SKM-1 treated with dmso at 0.1 percent for 144 hours (cell line): Measurements from ENCODE around the gene FOXO6.

Experiments used
- DNase-seq: peaks from one replicate; lab custom pipeline; 2025; ENCODE audit not compliant: unreplicated experiment; lab: John Stamatoyannopoulos, UW

FOXO6 gene

DNA sequence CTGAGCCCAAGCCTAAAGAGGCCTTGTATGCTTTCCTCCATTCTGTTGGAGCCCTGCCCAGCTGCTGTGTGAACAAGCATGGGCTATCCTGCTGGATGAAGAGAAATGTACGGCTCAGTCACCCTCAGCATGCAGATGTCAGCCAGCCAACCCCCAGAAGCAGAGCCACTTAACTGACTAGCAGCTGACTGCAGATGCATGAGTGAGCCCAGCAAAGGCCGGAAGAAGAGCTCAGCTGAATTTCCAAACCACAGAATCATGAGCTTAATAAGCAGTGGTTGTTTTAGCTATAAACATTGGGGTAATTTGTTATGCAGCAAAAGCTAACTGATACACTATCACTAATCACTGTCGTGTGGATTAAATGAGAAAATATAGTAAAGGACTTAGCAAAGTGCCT, 39.0 kb downstream of the FOXO6 start:
- DNase-seq = no peak

GRCh38 chr1:41401899-41402298, 40.7 kb downstream of the FOXO6 start:
- no peak for DNase-seq

GRCh38 chr1:41404308-41404761, 43.1 kb downstream of the FOXO6 start:
- no peak for DNase-seq

DNA sequence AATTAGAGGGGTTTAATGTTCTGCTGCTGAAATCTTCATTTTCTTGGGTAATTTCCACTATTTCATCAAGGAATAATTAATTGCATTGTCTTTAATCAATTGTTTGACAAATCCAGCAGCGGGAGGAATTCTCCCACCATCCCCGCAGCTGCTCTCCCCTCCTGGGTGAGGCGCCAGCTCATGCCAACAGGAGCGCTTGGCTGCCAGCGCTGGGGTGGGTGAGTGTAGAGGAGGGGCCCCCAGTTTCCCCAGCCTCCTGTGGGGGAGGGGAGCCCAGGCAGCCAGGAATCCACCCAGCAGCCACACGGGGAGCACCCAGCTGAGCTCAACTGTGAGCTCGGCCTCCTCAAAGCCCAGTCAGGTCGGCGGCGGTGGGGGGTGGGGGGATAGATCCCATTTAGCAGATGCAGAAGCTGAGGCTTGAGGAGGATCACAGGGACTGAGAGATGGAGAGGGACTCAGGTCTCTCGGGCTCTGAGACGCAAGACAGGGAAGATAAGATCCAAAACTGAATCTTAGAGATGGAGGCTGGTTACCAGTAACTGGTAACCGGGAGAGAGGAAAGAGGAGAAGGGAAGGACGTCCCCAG, 46.5 kb downstream of the FOXO6 start:
- no peak for DNase-seq

DNA sequence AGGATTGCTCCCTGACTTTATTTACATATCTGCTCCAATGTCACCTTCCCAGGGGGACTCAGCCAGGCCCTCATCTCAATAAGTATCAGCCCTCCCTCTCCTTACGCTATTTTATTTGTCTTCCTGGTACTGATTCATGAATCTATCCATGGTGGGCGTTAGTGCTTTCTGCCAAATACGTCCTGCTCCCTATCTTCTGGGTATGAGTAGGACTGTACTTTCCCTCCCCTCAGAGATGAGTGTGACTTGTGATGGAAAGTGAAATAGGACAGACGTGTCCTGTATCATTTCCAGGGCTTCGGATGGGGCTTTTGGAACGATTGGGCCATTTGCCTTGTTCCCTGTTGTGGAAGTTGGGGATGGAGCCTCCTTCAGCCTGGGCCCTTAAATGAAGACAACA, 47.5 kb downstream of the FOXO6 start:
- DNase-seq = no peak

DNA sequence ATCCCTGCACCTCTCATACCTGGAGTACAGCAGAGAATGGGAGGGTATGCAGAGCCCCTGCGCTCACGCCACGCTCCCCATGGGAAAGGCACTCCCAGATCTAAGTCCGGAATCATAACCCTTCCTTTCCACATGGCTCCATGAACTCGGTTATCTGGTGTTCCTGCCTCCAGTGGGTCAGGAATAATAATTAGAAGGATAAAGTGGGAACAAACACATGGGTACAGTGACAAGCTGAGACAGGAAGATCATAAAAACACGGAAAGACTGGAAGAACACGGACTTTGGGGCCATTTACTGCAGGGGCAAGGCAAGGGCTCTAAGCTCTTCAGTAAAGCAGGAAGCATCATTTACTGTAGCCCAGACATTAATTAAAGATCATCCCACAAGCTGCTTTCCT, 48.6 kb downstream of the FOXO6 start:
- no peak for DNase-seq

GRCh38 chr1:41410462-41410861, 49.2 kb downstream of the FOXO6 start:
- DNase-seq = no peak

DNA sequence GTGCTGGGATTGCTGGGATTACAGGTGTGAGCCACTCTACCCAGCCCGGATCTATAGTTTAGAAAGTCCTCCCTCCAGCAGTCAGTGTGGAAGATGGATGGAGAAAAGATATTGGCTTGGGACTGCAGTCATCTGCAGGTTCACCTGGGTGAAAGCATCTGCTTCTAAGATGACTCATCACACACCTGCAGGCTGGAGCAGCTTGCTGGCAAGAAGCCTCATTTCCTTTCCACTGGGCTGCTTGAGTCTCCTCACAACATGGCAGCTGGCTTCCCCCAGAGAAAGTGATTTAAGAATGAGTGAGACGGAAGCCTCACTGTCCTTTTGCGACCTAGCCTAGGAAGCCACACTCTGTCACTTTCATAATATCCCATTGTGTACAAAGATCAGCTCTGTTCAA, 50.0 kb downstream of the FOXO6 start:
- no peak for DNase-seq

DNA sequence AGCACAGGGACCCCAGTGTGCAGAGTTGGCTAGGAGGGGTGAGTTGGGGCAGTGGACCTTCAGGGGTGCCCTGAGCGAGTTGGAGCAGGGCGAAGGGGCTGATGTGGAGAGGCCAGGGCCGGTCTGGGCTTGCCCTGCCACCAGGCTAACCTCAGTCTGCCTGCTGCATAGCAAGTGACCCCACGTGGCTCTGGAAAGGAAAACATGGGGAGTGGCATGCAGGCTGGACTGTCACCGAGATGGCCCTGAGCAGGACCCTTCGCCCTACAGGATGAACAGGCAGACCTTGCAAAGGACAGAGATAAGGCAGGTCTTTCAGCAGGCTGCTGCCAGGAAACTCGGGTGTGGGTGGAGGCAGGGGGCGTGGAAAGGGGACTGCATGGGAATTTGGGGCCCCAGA, 51.5 kb downstream of the FOXO6 start:
- no peak for DNase-seq

- no peak for DNase-seq
Observed at GRCh38 chr1:41413748-41414281, 52.6 kb downstream of the FOXO6 start.

GRCh38 chr1:41414296-41414695, 53.1 kb downstream of the FOXO6 start:
- no peak for DNase-seq

GRCh38 chr1:41414716-41415306, 53.6 kb downstream of the FOXO6 start:
- DNase-seq = no peak

DNA sequence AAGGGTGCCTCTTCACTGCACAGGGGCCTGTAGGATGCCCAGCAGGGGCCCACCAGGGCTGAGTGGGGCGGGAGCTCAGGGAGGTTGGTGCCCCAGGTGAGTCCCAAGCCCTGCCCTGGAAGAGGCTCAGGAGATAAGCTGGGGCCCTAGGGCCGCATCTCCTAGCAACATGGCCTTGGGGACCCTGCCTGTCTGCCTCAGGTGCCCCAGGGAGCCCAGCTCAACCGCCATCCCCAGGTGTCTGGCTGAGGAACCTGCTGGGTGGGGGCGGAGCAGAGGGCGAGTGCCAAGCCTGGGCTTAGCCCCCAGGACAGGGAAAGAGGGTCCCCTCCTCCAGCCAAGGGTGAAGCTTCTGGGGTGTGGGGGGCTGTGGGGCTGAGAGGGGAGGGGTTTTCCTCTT, 54.8 kb downstream of the FOXO6 start:
- DNase-seq = no peak

DNA sequence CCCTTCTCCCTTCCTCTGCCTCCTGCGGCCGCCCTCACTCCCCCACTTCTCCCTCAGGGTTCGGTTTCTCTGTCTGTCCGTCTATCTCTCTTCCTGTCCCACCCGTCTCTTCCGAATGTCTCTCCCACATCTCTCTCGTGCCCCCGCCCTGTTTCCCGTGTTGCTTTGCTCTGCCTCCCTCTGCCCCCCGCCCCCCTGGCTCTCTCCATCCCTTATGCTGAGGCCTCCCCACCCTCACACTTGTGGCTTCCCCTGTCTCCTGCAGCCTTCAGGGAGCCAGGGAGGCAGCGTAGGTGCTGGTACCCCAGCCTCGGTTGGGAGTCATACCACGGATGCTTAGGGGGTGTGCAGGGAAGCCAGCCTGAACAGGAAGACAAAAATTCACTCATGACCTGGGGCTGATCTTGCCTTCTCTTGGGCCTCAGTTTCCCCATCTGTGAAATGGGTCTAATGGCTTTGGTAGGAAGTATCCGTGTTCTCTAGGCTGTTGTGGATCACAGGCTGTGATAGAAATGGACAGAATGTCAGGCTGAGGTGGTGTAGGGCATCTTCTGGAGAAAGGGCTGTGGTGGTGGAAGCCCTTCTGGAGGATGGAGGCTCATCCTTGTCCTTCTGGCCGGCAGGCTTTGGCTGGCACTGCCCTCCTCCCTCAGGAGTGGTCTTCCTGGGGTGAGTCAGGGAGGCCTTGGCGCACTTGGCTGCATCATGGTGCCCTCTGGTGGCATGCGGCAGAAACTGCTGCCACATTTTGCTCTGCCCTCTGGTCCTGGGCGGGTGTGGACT, 55.5 kb downstream of the FOXO6 start:
- DNase-seq = peak; percentile 43

- DNase-seq = no peak
Observed at GRCh38 chr1:41417335-41417682, 56.1 kb downstream of the FOXO6 start.

DNA sequence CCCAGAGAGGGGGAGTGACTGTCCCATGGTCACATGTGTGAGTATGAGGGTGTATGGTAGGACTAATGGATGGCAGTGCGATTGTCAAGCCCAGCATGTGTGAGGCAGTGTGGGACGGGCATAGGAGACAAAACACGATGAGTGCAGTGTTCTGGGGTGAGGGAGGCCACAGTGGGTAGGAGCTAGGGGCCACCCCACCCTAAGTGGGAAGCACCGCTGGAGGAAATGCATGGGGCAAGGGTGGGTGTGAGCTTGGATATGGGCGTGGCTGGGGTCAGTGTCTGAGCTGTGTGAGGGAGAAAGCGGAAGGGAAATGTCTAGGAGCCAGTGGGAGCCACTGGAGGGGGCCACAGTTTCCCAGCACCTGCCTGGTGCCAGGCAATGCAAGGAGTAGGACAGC, 56.5 kb downstream of the FOXO6 start:
- no peak for DNase-seq

GRCh38 chr1:41418857-41419583, 57.8 kb downstream of the FOXO6 start:
- no peak for DNase-seq

GRCh38 chr1:41419584-41420295, 58.5 kb downstream of the FOXO6 start:
- no peak for DNase-seq

GRCh38 chr1:41420351-41420750, 59.1 kb downstream of the FOXO6 start:
- DNase-seq = no peak

DNA sequence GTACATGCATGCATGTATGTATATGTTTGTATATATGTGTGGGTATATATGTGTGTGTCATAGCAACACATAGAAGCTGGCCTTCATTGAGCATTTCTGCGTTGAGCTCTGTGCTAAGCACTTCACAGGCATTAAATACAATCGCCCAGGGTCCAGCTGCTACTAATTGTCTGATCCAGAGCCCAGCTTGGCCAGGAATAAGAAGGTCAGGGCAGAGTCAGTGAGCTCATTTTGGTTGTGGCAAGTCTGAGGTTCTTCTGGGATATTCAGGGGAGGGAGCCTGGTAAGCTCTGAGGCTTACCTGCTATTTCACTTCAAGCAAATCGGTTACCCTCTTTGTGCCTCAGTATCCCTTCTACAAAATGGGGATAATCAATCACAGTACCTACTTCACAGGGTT, 59.6 kb downstream of the FOXO6 start:
- no peak for DNase-seq

GRCh38 chr1:41422306-41422705, 61.1 kb downstream of the FOXO6 start:
- no peak for DNase-seq
